Gastrocnemius medialis (tissue), 4 donors: ENCODE measurements around the gene BPHL. TPM values are rescaled to one million over a fixed set of nuclear protein-coding genes. Genes with fewer than 3 reads are reported as not detected.
"Not testable (repeated sequence)": the region's sequence is repeated elsewhere in the genome, so short reads cannot be mapped to it uniquely, and the experiment has no call there.

Experiments used
- ATAC-seq, 2 donors: fragments of 150-250 bp; one replicate each; pipeline ENCODE4 v1.9.1; 2016
- DNase-seq, 2 donors: peaks; one replicate each; pipeline ENCODE4 v3.0.0-alpha.2; 2019
- H3K27ac ChIP-seq, 4 donors: fragments of 200-600 bp; sonication (generic); 1 replicate in 1 of 4; 2 replicates in 3 of 4; pipeline ENCODE4 v1.5.1; 2016 to 2018; ENCODE audit warnings: mild to moderate bottlenecking in 2 of 4, moderate library complexity in 1 of 4
- H3K27me3 ChIP-seq, 3 donors: fragments of 200-600 bp; sonication (generic) in 2 of 3; 1 replicate in 1 of 3; 2 replicates in 2 of 3; pipeline versions ENCODE4 v1.5.1 to v1.6.0; 2016 to 2019; ENCODE audit warnings: mild to moderate bottlenecking in 1 of 3, moderate library complexity in 1 of 3
- H3K36me3 ChIP-seq, 2 donors: fragments of 200-600 bp; sonication (generic) in 1 of 2; one replicate each; pipeline ENCODE4 v1.5.1; 2017 to 2018
- H3K4me1 ChIP-seq, 2 donors: fragments of 200-600 bp; sonication (generic) in 1 of 2; one replicate each; pipeline ENCODE4 v1.5.1; 2016 to 2017; ENCODE audit warnings: mild to moderate bottlenecking in 2 of 2
- H3K4me3 ChIP-seq, 4 donors: fragments of 200-600 bp; sonication (generic) in 3 of 4; 1 replicate in 1 of 4; 2 replicates in 3 of 4; pipeline ENCODE4 v1.5.1; 2016 to 2019; ENCODE audit warnings: mild to moderate bottlenecking in 2 of 4
- H3K9me3 ChIP-seq, 3 donors: fragments of 200-600 bp; sonication (generic) in 2 of 3; 1 replicate in 1 of 3; 2 replicates in 2 of 3; pipeline ENCODE4 v1.5.1; 2016 to 2019
- CTCF ChIP-seq, 5 experiments: fragments of 450-650 bp in 3 of 5; fragments of 200-600 bp in 2 of 5; sonication (generic) in 2 of 5; IDR thresholded peaks in 4 of 5; conservative IDR thresholded peaks in 1 of 5; 1 replicate in 4 of 5; 2 replicates in 1 of 5; pipeline ENCODE4 v1.5.1; 2016 to 2019; ENCODE audit warnings: antibody characterized with exemption in 5 of 5, mild to moderate bottlenecking in 3 of 5, moderate library complexity in 3 of 5
- POLR2A ChIP-seq, 2 donors: fragments of 450-650 bp; IDR thresholded peaks; one replicate each; pipeline ENCODE4 v1.6.1; 2017; ENCODE audit warnings: antibody characterized with exemption in 2 of 2, mild to moderate bottlenecking in 2 of 2, moderate library complexity in 2 of 2
- in situ Hi-C, 4 donors: fragments of 200-750 bp; cut with MboI; loops; one replicate each; pipeline versions ENCODE4 v1.15.0 to v1.8.0; 2017; ENCODE audit warnings: low sequenced_read_pairs in 4 of 4
- intact Hi-C: fragments of 100-400 bp; cut with DNase I; formaldehyde crosslinking; loops from one replicate; pipeline ENCODE4 v1.15.1; 2023; ENCODE audit warnings: low total_unique reads
- total RNA-seq, 4 donors: library from RNA; depleted of rRNA; stranded (reverse); fragments of >200 nt; gene quantifications; one replicate each; pipeline versions ENCODE4 v1.1.0 to v1.2.3, GENCODE V29; 2016

The BPHL gene
- total RNA-seq, 4 donors from 2014 or later: 4.7 to 8.7 (median 5.8) TPM

- intact Hi-C loops: no loop called here
- TF ChIP-seq POLR2A (IDR thresholded peaks at IDR 0.05): no peak
- TF ChIP-seq CTCF (IDR thresholded peaks at IDR 0.05 in 4 of 5, conservative IDR thresholded peaks at IDR 0.05 in 1 of 5): no peak
- Histone ChIP-seq H3K4me3 (no peak overlapping the region), H3K27me3 (no peaks in the 10 kb centered on the region), H3K4me1 (no peaks in the 10 kb centered on the region), H3K36me3 (no peaks in the 10 kb centered on the region), H3K9me3 (no peaks in the 10 kb centered on the region), H3K27ac (no peak overlapping the region)
- in situ Hi-C loops: no loop called here
- no peak for ATAC-seq
- no peak for DNase-seq
Measured at GRCh38 chr6:3183066-3183465, 64.6 kb downstream of the BPHL start.

- Histone ChIP-seq H3K9me3 (no peaks in the 10 kb centered on the region), H3K36me3 (no peaks in the 10 kb centered on the region), H3K27me3 (no peaks in the 10 kb centered on the region), H3K27ac (no peak overlapping the region), H3K4me1 (no peaks in the 10 kb centered on the region), H3K4me3 (no peak overlapping the region)
- TF ChIP-seq CTCF (IDR thresholded peaks at IDR 0.05 in 4 of 5, conservative IDR thresholded peaks at IDR 0.05 in 1 of 5) (no peak), POLR2A (IDR thresholded peaks at IDR 0.05) (no peak)
- intact Hi-C loops: no loop called here
- in situ Hi-C loops: no loop called here
- ATAC-seq (no peak), DNase-seq (no peak)
Measured at GRCh38 chr6:3186974-3187382, 68.5 kb downstream of the BPHL start.

- intact Hi-C loops: no loop called here
- H3K27ac ChIP-seq: no peak overlapping the region
- no peak for TF ChIP-seq POLR2A (IDR thresholded peaks at IDR 0.05)
- TF ChIP-seq CTCF (IDR thresholded peaks at IDR 0.05 in 4 of 5, conservative IDR thresholded peaks at IDR 0.05 in 1 of 5): no peak
- ATAC-seq (no peak), DNase-seq (no peak)
- H3K4me1 ChIP-seq: no peaks in the 10 kb centered on the region
- H3K9me3 ChIP-seq: no peaks in the 10 kb centered on the region
- H3K4me3 ChIP-seq: no peak overlapping the region
- in situ Hi-C loops: no loop called here
- no peaks in the 10 kb centered on the region for H3K36me3 ChIP-seq
- no peaks in the 10 kb centered on the region for H3K27me3 ChIP-seq
Measured at GRCh38 chr6:3188262-3188661, 69.8 kb downstream of the BPHL start.

GRCh38 chr6:3189192-3189591 is 70.7 kb downstream of the BPHL start:
- H3K27ac ChIP-seq, H3K4me1 ChIP-seq, H3K36me3 ChIP-seq, intact Hi-C loops, in situ Hi-C loops, H3K4me3 ChIP-seq, H3K27me3 ChIP-seq, ATAC-seq, H3K9me3 ChIP-seq, DNase-seq: not testable (repeated sequence)

GRCh38 chr6:3190056-3190455 is 71.5 kb downstream of the BPHL start:
- H3K4me1 ChIP-seq: no peaks in the 10 kb centered on the region
- H3K4me3 ChIP-seq: no peak overlapping the region
- H3K27ac ChIP-seq: no peak overlapping the region
- H3K27me3 ChIP-seq: no peaks in the 10 kb centered on the region
- H3K36me3 ChIP-seq: no peaks in the 10 kb centered on the region
- DNase-seq (no peak), ATAC-seq (no peak)
- TF ChIP-seq POLR2A (IDR thresholded peaks at IDR 0.05) (no peak), CTCF (IDR thresholded peaks at IDR 0.05 in 4 of 5, conservative IDR thresholded peaks at IDR 0.05 in 1 of 5) (no peak)
- in situ Hi-C loops: no loop called here
- intact Hi-C loops: no loop called here
- H3K9me3 ChIP-seq: no peaks in the 10 kb centered on the region
